GM19193 (cell line): ENCODE measurements around the gene FHL1.

Source experiments
- POLR2A ChIP-seq: IDR thresholded peaks from 4 replicates; pipeline ENCODE4 v1.6.1; 2011; ENCODE audit not compliant: insufficient read depth, insufficient read length; ENCODE audit errors: extremely low read depth

The FHL1 gene

GRCh38 chrX:136193771-136194170, 46.4 kb downstream of the FHL1 start:
- no peak for TF ChIP-seq POLR2A

- no peak for TF ChIP-seq POLR2A
These were observed 47.2 kb downstream of the FHL1 start for GRCh38 chrX:136194536-136194935.

GRCh38 chrX:136195247-136195646, 47.9 kb downstream of the FHL1 start:
- TF ChIP-seq POLR2A, result no peak

- no peak for TF ChIP-seq POLR2A
These were observed 49.4 kb downstream of the FHL1 start for GRCh38 chrX:136196691-136197155.

- TF ChIP-seq POLR2A, result no peak
These were observed 50.7 kb downstream of the FHL1 start for GRCh38 chrX:136198010-136198409.

GRCh38 chrX:136198678-136199243, 51.4 kb downstream of the FHL1 start:
- TF ChIP-seq POLR2A, result no peak

- TF ChIP-seq POLR2A, result no peak
These were observed 52.0 kb downstream of the FHL1 start for GRCh38 chrX:136199365-136199764.

GRCh38 chrX:136200466-136200865, 53.1 kb downstream of the FHL1 start:
- TF ChIP-seq POLR2A, result no peak

GRCh38 chrX:136201601-136202000, 54.3 kb downstream of the FHL1 start:
- TF ChIP-seq POLR2A, result no peak

- no peak for TF ChIP-seq POLR2A
These were observed 55.6 kb downstream of the FHL1 start for GRCh38 chrX:136202889-136203288.

- no peak for TF ChIP-seq POLR2A
These were observed 56.1 kb downstream of the FHL1 start for GRCh38 chrX:136203438-136203837.

GRCh38 chrX:136203951-136204350, 56.6 kb downstream of the FHL1 start:
- TF ChIP-seq POLR2A, result no peak

GRCh38 chrX:136204571-136204970, 57.2 kb downstream of the FHL1 start:
- TF ChIP-seq POLR2A, result no peak

- no peak for TF ChIP-seq POLR2A
These were observed 58.6 kb downstream of the FHL1 start for GRCh38 chrX:136205882-136206380.

- no peak for TF ChIP-seq POLR2A
These were observed 59.6 kb downstream of the FHL1 start for GRCh38 chrX:136206916-136207315.

- TF ChIP-seq POLR2A, result no peak
These were observed 60.2 kb downstream of the FHL1 start for GRCh38 chrX:136207546-136207945.
